ENCODE measurements around the gene PRPF40B. TPM values are rescaled to one million over a fixed set of nuclear protein-coding genes. Genes with fewer than 3 reads are reported as not detected.

Gene PRPF40B
- total and polyA plus RNA-seq, 9 of the 15 experiments (the other 6 are each of a cell fraction or from before 2014, with no cell fraction given): 0.55 to 10.6 (median 4.8) TPM

- TF ChIP-seq KDM4B (IDR thresholded peaks at IDR 0.05; ENCODE audit: borderline replicate concordance in 2 of 2, low read depth in 1 of 2) (no peak), SIN3A (IDR thresholded peaks at IDR 0.05; ENCODE audit: borderline replicate concordance in 2 of 2, control insufficient read depth in 1 of 2, low read depth in 2 of 2, low read length in 2 of 2) (peak; percentile 84 to 91; a peak in 3 of 4 replicates), LARP7 (IDR thresholded peaks at IDR 0.05) (no peak), ILF3 (IDR thresholded peaks at IDR 0.05; ENCODE audit: borderline replicate concordance) (no peak), ZNF764 (CRISPR knock-in tag; IDR thresholded peaks at IDR 0.05; ENCODE audit: low read depth) (no peak), ZNF79 (CRISPR knock-in tag; IDR thresholded peaks at IDR 0.05; ENCODE audit: low read depth) (no peak), PCBP1 (IDR thresholded peaks at IDR 0.05; ENCODE audit: low read depth, low read length, poor library complexity, severe bottlenecking) (no peak), HDAC6 (IDR thresholded peaks at IDR 0.05; ENCODE audit: low read depth, low read length) (no peak), FOXJ3 (CRISPR knock-in tag; IDR thresholded peaks at IDR 0.05) (no peak), ATF2 (CRISPR knock-in tag; IDR thresholded peaks at IDR 0.05) (no peak), ZNF140 (CRISPR knock-in tag; IDR thresholded peaks at IDR 0.05) (no peak), CREB1 (IDR thresholded peaks at IDR 0.05) (peak; percentile 74), CREB1 (CRISPR knock-in tag; IDR thresholded peaks at IDR 0.05) (peak; percentile 68), SRSF9 (IDR thresholded peaks at IDR 0.05; ENCODE audit: borderline replicate concordance, low read depth, low read length) (no peak), MITF (IDR thresholded peaks at IDR 0.05) (no peak), MAZ (CRISPR knock-in tag; conservative IDR thresholded peaks at IDR 0.05 in 1 of 2, IDR thresholded peaks at IDR 0.05 in 1 of 2) (peak; percentile 66 to 72; a peak in 3 of 4 replicates), TSC22D4 (tag; IDR thresholded peaks at IDR 0.05) (no peak), COPS2 (conservative IDR thresholded peaks at IDR 0.05) (no peak), ZBTB1 (CRISPR knock-in tag; IDR thresholded peaks at IDR 0.05; ENCODE audit: borderline replicate concordance, low read depth) (no peak), ZNF146 (CRISPR knock-in tag; IDR thresholded peaks at IDR 0.05; ENCODE audit: unreplicated experiment) (no peak)
These were observed 50.3 kb downstream of the PRPF40B start (continued) for GRCh38 chr12:49673446-49674317.

Measured in K562 (cell line).